ENCODE results near the gene NRP1.

The NRP1 gene

DNA sequence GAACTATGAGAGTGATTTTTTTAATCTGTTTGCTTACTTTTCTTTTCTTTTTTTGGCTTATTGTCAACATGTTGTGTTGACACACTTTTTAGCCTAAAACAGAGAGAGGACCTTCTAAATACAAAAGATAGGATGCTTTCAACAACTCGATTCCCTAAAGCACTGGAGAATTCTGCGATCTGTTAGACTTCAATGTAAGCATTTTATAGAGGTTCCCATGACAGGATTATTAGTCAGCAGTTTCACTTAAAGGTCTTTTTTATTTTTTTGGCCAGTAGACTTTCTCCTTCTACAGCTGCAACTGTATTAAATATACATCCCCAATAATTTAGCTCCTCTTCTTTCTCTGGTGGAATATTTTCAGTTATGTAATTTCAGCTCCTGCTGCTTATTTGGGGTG is 12.7 kb upstream of the NRP1 start:
- DNase-seq = no peak

DNA sequence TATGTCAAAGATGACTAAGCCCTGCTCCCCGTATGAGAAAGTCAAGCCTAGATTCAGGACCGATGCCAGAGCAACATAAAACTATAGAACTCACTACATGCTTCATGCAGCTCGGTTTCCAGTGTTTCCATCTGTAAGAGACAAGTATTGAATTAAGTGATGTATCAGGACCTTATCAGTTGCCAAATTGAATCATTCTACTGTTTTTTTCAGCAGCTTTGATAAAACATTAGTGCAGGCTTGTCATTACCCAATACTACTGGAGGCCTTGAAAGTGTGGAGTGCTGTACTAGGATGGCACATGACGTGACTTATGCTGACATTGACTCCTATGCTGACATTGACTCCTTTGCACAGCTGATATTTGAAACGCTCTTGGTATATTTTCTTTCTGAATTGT is 10.8 kb upstream of the NRP1 start:
- no peak for DNase-seq

- DNase-seq = no peak
Measured at GRCh38 chr10:33344676-33345075, 10.2 kb upstream of the NRP1 start.

DNA sequence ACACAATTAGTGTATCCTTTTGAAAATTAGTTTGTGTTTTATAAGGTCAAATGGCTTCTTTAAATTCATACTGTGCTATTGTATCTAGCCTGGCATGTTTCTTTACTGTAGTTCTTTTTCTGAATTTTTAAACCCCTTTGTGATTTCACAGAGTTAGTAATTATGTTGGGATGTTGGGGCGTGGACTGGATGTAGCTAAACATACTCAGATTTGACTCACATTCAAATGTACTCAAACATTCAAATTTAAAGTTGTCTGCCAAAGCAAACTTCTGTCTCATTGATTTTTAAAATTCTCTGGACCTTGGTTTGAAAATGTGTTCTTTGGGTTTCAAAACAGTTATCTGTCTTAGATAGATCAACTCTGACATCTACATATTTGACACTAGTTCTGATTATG is 7.2 kb upstream of the NRP1 start:
- DNase-seq = no peak

GRCh38 chr10:33337326-33337957 is 3.0 kb upstream of the NRP1 start:
- DNase-seq = no peak

DNA sequence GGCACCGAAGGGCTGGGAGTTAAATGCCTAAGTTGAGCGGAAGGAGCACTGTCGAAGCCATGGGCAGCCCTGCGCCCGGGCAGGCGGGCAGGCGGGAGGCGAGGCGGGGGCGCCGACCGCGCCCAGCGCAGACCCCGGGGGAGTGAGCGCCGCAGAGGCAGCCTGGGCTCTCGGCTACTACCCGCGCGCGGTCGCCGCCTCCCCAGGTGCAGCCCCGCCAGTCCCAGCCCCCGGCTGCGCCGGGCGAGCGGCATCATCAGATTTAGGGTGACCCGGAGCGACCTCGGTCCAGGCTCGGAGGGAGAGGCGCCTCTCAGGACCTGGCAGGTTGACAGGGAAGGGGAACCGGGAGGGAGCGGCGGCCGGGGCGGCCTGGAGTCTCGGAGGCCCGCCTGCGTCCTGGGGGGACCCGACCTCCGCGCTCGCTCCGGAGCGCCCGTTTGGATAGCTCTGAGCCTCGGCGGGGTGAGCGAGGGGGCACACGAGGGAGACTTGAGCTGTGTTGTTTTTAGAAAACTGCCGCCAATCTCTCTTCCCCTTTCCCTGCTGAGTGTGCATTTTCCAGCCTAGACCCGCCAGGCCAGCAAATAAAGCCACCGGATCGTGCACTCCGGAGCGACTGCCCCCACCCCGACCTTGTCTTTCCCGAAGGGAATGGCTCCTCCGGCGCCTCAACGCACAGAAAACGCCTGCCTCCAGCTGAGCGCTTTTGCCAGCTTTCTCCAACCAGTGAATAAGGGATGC is 2.3 kb upstream of the NRP1 start:
- DNase-seq = no peak

- DNase-seq = no peak
Measured at GRCh38 chr10:33335801-33336581, 1.5 kb upstream of the NRP1 start.

DNA sequence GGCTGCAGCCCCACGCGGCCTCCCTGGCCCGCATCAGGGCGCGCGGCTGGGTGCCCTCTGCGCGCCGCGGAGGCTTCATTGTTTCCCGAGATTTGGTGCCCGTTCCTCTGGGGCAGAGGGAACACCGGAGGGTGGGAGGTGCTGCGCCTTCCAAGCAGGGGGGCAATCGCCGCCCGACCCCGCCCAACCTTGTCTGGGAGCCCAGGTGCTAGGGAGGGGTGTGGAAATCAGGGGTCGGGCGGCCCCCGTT is 1.0 kb upstream of the NRP1 start:
- DNase-seq = no peak

DNA sequence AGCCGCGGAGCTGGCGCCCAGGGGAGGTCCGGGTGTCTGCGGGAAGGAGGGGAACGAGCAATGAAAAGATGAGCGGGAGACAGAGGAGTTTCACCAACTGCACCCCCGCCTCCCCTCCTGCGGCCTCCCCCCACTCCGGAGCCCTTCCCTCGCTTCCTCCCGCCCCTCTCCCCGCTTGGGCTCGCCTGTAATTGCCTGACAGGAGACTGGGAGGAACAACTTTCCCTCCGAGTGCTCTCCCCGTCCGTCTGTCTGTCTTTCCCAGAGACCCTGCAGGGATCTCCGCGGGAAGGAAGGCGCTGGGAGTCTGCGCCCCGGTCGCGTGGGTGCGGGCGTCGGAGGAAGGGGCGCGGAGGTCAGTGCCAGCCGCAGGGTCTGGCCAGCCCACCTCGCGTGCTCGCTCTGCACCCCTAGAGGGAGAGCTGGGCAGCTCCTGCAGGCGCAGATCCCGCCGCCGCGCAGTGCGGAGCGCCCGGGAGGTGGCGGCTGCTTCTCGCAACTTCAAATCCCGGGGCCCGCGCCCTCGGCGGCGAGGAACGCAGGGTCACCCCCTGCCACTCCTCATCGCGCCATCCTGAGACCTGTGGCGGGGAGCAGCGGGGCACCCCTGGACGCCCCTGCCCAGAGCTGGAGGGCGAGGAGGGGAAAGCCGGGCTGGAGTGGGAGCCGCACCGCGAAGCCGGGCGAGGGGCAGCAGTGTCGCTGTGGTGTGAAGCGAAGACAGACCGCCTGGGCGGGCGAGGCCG is 511 bp upstream of the NRP1 start:
- DNase-seq = no peak

DNA sequence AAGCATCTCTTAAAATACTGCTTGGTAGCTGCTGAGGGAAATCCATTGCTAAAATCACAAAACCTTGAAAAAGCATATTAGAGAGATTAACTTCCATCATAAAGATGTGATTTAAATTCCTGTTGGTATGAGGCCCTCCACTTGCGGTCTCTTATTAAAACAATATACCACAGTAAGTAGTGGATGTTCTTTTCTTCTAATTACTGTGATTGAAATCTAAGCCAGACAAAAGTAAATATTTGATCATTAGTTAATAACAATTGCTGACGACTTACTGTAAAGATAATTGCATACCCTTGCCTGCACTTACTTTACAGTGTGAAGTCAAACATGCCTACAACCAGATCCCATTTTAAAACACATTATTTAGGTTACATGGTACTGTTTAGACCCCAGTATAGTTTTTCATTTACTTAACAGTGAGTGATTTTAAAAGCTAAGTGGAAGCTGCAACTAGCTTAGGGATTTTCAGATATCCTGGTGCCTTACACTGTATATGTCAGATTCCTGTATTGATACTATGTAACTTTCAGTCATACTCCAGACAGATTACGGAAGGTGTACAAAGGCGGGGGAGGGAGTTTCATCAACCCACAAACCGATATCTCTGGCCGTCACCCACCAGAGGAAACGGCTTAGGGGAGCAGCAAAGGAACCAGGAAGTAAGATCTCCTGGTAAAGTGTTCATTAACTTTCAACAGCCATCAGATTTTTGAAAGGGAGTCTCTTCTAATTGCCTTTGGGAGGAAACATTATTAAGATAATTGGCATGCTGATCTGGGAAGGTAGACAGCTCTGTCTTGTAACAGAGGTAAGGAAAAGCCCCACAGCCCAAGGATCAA is 986 bp downstream of the NRP1 start:
- DNase-seq = no peak

DNA sequence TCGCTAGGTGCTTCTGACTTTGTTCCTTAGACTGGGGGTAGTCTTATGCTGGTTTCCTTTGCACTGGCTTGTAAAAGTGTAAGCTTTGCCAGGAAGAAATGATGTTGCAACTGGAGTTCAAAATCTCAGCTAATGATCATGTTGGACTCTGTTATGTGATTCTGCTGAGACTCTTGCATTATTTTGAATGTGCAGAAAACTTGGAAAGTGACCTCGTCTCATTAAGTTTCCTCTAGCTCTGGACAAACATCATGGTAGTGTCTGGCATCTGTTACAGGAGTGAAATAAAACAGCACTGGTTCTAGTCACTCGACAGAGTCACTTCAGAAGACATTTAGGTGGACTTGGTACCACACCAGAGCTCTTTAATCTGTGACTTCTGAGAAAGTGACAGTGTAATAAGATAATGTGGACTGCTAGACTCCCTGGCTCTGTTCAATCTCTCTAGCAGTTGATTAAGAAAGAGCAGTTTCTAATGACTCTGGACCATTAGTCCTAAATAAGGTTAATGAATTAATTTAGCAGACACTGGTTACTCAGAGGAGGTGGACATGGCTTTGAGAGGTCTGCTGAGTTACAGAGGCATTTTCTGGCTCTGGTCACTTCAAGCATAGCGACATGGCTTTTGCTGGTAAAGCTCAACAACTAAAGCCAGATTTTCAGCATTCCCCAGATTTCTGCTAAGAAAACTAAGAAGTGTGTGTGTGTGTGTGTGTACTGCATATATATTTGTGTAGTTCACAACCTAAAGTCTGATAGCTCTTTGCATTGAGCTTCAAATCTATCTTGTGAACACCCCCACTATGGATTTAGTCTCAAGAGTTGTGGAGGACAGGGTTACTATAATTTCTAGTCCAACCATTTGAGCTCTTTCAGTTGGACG is 2.0 kb downstream of the NRP1 start:
- no peak for DNase-seq

GRCh38 chr10:33331379-33331694 is 3.1 kb downstream of the NRP1 start:
- DNase-seq = no peak

DNA sequence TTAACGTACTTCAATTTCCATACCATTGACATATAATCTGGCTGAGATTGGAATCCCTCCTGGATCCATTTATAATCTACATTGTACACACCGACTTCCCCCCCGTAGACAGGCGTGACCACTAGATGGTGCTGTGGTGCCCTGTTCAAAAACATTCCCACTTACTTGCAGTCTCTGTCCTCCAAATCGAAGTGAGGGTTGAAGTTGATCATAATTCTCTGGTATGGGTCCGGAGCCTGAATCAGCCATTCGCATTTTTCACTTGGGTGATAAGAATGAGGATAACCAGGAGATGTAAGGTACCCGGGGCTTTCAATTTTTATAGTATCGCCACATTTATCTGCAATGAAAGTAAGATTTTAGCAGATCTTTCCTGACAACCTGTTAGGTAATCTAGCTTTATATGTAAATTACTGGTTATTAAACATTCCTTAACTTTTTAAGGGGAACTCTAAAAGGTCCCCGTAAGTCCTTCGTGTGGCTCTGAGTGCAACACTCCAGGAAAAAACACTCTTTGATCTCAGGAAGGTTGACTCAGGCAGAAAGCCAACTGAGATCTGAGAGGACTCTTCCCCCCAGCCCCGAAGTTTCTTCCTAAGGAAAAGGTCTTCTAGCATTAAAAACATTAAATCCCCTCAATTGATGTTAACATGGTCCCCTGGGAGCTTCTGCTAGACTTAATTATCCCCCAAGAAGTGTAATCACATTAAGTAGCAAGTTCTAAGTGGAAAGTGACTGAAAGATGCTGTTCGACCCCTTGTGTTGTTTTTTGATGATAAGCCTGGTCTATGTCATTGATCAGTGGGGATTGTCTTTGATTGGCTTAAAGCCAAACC is 3.7 kb downstream of the NRP1 start:
- DNase-seq = peak; percentile 35

- no peak for DNase-seq
Measured at GRCh38 chr10:33329178-33329577, 5.3 kb downstream of the NRP1 start.

DNA sequence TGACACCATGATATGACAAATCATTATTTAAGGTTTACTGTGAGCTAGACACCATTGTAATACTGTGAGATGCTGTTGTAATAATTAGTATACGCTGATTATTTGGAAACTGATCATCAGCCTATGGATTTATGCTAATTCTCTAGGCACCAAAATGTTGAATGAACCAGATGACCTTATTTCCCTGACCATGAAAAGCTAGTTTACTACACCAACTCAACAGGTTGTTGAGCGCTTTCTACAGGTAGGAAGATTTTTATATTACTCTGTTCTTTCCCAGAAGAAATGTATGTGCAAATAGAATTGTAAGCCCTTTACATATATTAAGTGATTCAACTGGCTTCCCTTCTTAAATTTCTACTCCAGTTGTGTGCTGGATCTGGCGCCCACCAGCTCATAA is 6.2 kb downstream of the NRP1 start:
- no peak for DNase-seq

DNA sequence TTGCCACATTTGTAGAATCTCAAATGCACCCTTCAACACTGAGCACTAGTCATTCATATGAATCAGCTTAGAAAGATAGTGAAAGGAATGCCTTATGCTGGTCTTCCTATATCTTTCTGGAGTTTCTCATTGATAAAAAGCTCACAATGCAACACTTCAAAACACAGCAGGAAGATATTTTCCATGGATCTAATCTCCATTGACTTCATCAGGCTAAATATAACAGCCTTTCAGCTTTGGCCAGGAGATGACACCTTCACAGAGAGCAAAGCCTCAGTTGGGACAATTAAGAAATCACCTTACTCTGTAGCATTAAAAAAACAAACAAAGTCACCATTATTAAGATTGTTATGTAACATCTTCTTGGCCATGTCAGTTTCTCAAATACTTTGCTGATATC is 6.7 kb downstream of the NRP1 start:
- no peak for DNase-seq

DNA sequence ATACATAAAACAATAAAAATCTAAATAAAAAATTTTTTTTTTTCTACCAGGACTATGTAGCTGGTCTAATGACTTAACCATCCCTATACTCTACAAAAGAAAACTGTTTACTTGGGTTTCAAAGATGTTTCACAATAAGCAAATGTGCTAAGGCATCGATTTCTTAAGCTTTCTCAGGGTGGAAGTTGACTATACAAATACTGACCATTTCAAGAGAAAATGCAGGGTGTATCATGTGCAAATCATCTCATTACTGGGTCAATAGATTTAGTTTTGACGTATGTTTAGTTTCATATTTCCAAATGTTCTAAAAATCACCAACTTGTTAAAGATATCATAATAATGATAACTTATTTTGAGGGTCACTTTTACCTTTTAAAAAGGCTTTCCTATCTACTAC is 7.5 kb downstream of the NRP1 start:
- DNase-seq = no peak

DNA sequence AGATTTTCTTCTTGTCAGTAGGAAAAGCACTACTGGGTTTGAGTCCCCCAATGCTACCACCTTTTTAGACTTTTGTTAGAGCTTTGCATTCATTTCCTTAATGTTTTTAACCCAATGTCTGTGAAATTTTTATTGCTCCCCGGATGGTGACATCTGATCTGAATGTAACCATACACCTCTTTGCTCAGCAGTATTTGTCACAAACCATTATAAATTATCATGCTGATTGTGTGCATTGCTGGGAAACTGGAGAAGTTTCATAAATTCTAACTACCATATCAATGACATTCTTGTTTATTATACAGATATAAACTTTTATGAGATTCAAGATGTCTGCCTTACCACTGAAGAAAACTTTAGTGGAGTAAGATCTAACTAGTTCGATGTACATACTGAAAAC is 8.5 kb downstream of the NRP1 start:
- DNase-seq = no peak

DNA sequence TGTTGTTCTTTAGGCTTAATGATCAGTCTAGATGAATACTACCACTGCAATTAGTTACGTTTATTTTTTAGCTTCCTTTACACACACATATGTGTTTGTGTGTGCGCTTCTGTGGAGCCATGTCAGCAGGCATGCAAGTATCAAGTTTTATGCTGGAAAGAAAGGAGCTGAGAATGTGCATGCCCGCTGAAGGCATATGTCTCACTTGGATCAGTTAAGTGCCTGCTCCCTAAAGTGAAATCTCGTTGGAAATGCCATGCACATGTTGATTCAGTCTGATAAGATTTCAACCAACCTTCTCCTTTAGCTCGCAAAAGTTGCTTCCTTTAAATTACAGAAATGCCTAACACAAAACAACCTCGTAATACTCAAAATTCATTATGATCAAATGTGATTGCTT is 10.7 kb downstream of the NRP1 start:
- DNase-seq = no peak

GRCh38 chr10:33321516-33321915 is 13.0 kb downstream of the NRP1 start:
- no peak for DNase-seq

- no peak for DNase-seq
Measured at GRCh38 chr10:33320288-33320687, 14.2 kb downstream of the NRP1 start.

Data from NCI-H1048 (cell line).